ENCODE measurements around the gene IDH2.

IDH2 gene

DNA sequence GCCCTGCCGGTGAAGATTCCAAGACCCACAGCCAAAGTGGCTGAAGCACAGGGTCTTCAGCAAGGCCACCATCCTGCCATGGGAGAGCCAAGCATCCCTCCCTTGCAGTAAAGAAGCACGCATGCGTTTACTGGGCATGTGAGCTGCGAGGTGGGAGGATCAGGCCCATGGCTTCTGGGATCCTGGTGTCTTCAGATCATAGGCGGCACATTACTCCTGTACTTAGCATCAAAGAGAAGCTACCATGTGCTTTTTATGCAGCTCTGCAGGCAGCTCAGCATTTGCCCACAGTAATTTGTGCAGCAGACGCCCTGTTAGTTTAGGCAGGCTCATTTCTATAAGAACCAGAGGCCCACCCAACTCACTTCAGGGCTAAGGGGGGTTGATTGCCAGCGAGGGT lies 45.7 kb downstream of the IDH2 start:
- Histone ChIP-seq H3K27me3 (replicated peaks; ENCODE audit: control insufficient read depth, insufficient read depth, low read length) (no peaks in the 10 kb centered on the region), H3K36me3 (ENCODE audit: control insufficient read depth, insufficient read depth, low read length) (no peaks in the 10 kb centered on the region), H3K4me3 (replicated peaks; ENCODE audit: low read depth, low read length) (no peak overlapping the region)
- DNase-seq (ENCODE audit: extremely low read depth, insufficient read length), result no peak
- TF ChIP-seq, protein P1, sequence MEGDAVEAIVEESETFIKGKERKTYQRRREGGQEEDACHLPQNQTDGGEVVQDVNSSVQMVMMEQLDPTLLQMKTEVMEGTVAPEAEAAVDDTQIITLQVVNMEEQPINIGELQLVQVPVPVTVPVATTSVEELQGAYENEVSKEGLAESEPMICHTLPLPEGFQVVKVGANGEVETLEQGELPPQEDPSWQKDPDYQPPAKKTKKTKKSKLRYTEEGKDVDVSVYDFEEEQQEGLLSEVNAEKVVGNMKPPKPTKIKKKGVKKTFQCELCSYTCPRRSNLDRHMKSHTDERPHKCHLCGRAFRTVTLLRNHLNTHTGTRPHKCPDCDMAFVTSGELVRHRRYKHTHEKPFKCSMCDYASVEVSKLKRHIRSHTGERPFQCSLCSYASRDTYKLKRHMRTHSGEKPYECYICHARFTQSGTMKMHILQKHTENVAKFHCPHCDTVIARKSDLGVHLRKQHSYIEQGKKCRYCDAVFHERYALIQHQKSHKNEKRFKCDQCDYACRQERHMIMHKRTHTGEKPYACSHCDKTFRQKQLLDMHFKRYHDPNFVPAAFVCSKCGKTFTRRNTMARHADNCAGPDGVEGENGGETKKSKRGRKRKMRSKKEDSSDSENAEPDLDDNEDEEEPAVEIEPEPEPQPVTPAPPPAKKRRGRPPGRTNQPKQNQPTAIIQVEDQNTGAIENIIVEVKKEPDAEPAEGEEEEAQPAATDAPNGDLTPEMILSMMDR (IDR thresholded peaks at IDR 0.05; ENCODE audit: insufficient read depth, low read length, poor library complexity, severe bottlenecking), result no peak

DNA sequence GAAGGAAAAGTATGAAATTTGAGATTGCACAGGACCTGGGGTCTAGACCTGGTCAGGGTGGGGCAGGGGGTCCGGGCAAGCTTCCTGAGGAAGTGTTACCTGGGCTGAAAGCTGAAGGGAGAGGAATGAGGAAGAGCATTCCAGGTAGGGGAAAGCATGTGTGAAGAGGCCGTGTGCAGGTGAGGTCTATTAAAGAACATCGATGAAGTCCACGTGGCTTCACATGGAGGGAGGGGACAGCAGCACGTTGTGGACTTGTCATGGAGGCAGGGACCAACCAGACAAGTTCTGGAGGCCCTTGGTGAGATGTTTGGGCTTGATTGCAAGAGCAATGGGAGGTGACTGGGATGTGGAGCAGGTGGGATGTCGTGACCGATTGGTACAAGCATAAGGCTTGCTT lies 47.1 kb downstream of the IDH2 start:
- H3K27me3 ChIP-seq (replicated peaks; ENCODE audit: control insufficient read depth, insufficient read depth, low read length), result no peaks in the 10 kb centered on the region
- no peak overlapping the region for H3K4me3 ChIP-seq (replicated peaks; ENCODE audit: low read depth, low read length)
- DNase-seq (ENCODE audit: extremely low read depth, insufficient read length), result no peak
- TF ChIP-seq, protein P1 (IDR thresholded peaks at IDR 0.05; ENCODE audit: insufficient read depth, low read length, poor library complexity, severe bottlenecking), result no peak
- no peaks in the 10 kb centered on the region for H3K36me3 ChIP-seq (ENCODE audit: control insufficient read depth, insufficient read depth, low read length)

DNA sequence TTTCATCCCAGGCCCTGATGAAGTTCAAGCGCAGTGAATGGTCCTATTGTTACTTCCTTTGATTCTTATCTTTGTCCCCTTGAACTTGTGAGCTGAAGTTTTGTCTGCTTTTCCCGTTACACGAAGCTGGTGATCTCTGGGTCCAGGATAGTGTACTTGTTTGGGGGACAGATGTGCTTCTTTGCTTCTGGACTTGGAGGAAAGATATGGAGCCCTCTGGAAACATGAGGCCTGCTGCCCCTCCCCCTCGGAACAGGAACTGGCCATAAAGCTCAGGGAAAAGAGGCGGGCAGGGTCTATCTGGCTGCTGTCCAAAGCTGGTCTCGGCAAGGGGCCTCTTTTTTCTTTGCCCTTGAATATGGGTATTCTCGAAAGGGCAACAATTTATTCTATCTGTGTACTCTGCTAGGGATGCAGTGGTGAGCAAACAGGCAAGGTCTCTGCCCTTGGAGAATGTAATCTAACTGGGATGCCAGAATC lies 47.6 kb downstream of the IDH2 start:
- no peak overlapping the region for H3K4me3 ChIP-seq (replicated peaks; ENCODE audit: low read depth, low read length)
- H3K27me3 ChIP-seq (replicated peaks; ENCODE audit: control insufficient read depth, insufficient read depth, low read length), result no peaks in the 10 kb centered on the region
- no peak for DNase-seq (ENCODE audit: extremely low read depth, insufficient read length)
- TF ChIP-seq, protein P1 (IDR thresholded peaks at IDR 0.05; ENCODE audit: insufficient read depth, low read length, poor library complexity, severe bottlenecking), result no peak
- H3K36me3 ChIP-seq (ENCODE audit: control insufficient read depth, insufficient read depth, low read length), result no peaks in the 10 kb centered on the region

DNA sequence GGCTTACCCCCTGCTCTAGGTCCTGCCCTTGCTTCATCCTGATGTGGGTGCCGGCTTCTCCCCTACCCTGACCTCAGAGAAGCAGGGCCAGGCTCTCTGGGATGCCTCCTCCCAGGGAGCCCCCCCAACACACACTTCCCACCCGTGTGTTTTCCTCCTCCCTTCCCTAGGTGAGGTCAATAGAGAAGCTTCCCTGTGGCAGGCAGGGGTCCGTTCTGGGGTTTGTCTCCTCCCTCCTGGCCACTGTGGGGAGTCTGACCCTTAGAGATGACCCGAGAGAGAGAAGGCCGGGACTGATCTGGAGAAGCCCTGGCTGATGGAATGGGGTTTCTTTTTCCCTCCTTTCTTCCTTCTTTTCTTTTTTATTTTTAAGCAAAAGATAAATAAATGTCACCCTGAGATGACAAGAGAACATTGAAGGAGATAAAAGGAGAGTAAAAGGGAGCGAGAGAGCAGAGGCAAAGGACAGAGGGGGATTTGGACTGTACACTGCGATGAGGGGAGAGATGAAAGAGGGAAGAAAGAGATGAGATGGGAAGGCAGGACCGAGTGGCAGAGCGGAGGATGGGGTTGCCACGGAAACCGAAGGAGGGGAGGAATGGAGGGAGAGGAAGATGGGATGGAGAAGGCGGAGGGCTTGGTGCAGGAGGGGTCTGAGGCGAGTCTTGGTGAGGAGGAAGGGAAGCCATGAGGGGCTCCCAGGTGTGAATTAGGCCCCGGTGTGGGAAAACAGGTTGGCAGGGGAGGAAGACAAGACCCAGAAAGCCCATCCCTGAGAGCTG lies 48.4 kb downstream of the IDH2 start:
- no peaks in the 10 kb centered on the region for H3K36me3 ChIP-seq (ENCODE audit: control insufficient read depth, insufficient read depth, low read length)
- no peaks in the 10 kb centered on the region for H3K27me3 ChIP-seq (replicated peaks; ENCODE audit: control insufficient read depth, insufficient read depth, low read length)
- DNase-seq (ENCODE audit: extremely low read depth, insufficient read length), result no peak
- TF ChIP-seq, protein P1 (IDR thresholded peaks at IDR 0.05; ENCODE audit: insufficient read depth, low read length, poor library complexity, severe bottlenecking), result no peak
- no peak overlapping the region for H3K4me3 ChIP-seq (replicated peaks; ENCODE audit: low read depth, low read length)

DNA sequence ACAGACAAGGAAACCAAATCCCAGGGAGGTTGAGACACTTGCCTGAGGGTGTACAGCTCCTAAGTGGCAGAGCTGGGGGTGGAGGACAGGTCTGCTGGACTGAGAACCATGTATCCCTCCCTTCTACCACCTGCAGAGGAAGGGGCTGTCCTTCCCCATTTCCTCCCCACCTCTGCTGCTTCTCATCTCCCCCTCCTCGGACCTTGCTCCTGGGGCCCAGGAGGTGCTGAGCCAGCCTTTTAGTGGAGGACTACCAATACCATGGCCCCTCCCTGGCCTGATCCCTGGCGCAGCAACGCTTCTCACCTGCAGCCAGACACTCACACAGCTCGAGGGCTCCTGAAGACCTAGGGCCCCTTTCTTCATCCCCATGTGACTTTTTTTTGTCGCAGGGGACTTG lies 50.4 kb downstream of the IDH2 start:
- H3K4me3 ChIP-seq (replicated peaks; ENCODE audit: low read depth, low read length), result no peak overlapping the region
- no peaks in the 10 kb centered on the region for H3K27me3 ChIP-seq (replicated peaks; ENCODE audit: control insufficient read depth, insufficient read depth, low read length)
- TF ChIP-seq, protein P1 (IDR thresholded peaks at IDR 0.05; ENCODE audit: insufficient read depth, low read length, poor library complexity, severe bottlenecking), result no peak
- DNase-seq (ENCODE audit: extremely low read depth, insufficient read length), result no peak
- H3K36me3 ChIP-seq (ENCODE audit: control insufficient read depth, insufficient read depth, low read length), result no peaks in the 10 kb centered on the region; the same call in 1 of the 2 replicates

All from GM06990 (cell line).